PC-9 (cell line): ENCODE data around the gene WNT16. TPM values are rescaled to one million over a fixed set of nuclear protein-coding genes. Genes with fewer than 3 reads are reported as not detected.
A peak's percentile ranks its signal among the peaks of the same experiment; 100 is the strongest.

Source experiments
- BruUV-seq: library from RNA; stranded (reverse); fragments of 400-500 nt; replicated peaks from 2 replicates; lab custom pipeline; 2021; lab: Mats Ljungman, UMichigan
- CTCF ChIA-PET: fragments of 300-600 bp; sonication (Branson Sonifier 250); formaldehyde crosslinking; loops from one replicate; lab custom pipeline; 2022; ENCODE audit warnings: antibody characterized with exemption; lab: Charles Lee
- POLR2A ChIA-PET: fragments of 300-600 bp; sonication (Branson Sonifier 250); formaldehyde crosslinking; loops from one replicate; lab custom pipeline; 2022; ENCODE audit warnings: antibody characterized with exemption; ENCODE audit not compliant: unreplicated experiment; lab: Charles Lee
- DNase-seq, 2 experiments: peaks; one replicate each; pipeline versions ENCODE4 v3.0.0 to v3.0.0-alpha.2; 2015 to 2022; ENCODE audit warnings: mixed read lengths in 1 of 2
- H2AFZ ChIP-seq: fragments of 200-600 bp; sonication (generic); 2 replicates; pipeline ENCODE4 v1.8.1; 2017; ENCODE audit warnings: antibody characterized with exemption
- H3F3A ChIP-seq: fragments of 200-600 bp; sonication (generic); 2 replicates; pipeline ENCODE4 v1.8.1; 2017; ENCODE audit warnings: antibody characterized with exemption, mild to moderate bottlenecking, low read depth; ENCODE audit not compliant: insufficient read depth
- H3K27ac ChIP-seq: fragments of 200-600 bp; sonication (generic); 2 replicates; pipeline ENCODE4 v1.6.1; 2016; ENCODE audit warnings: mixed run types
- H3K27me3 ChIP-seq: fragments of 200-600 bp; sonication (generic); 2 replicates; pipeline ENCODE4 v1.6.1; 2016; ENCODE audit warnings: low read depth, mixed run types; ENCODE audit not compliant: insufficient read depth
- H3K36me3 ChIP-seq: fragments of 200-600 bp; sonication (generic); 2 replicates; pipeline ENCODE4 v1.6.1; 2016; ENCODE audit warnings: low read depth, mixed run types
- H3K4me1 ChIP-seq: fragments of 200-600 bp; sonication (generic); replicated peaks from 2 replicates; pipeline ENCODE4 v1.6.1; 2016; ENCODE audit warnings: mixed run types; ENCODE audit not compliant: insufficient read depth
- H3K4me2 ChIP-seq: fragments of 200-600 bp; sonication (generic); 2 replicates; pipeline ENCODE4 v1.6.1; 2017; ENCODE audit warnings: mixed run types
- H3K4me3 ChIP-seq: fragments of 200-600 bp; sonication (generic); 2 replicates; pipeline ENCODE4 v1.6.1; 2016; ENCODE audit warnings: mixed run types
- H3K79me2 ChIP-seq: fragments of 200-600 bp; sonication (generic); 2 replicates; pipeline ENCODE4 v1.6.1; 2017; ENCODE audit warnings: low read depth, mixed run types
- H3K9me2 ChIP-seq: fragments of 200-600 bp; sonication (generic); 2 replicates; pipeline ENCODE4 v1.8.1; 2017; ENCODE audit warnings: mild to moderate bottlenecking; ENCODE audit not compliant: insufficient read depth
- H3K9me3 ChIP-seq: fragments of 200-600 bp; sonication (generic); 2 replicates; pipeline ENCODE4 v1.8.1; 2016; ENCODE audit warnings: low read depth; ENCODE audit not compliant: insufficient read depth
- H4K20me1 ChIP-seq: fragments of 200-600 bp; sonication (generic); 2 replicates; pipeline ENCODE4 v1.8.1; 2017; ENCODE audit not compliant: insufficient read depth
- EZH2 ChIP-seq: fragments of 200-600 bp; sonication (generic); IDR thresholded peaks from 2 replicates; pipeline ENCODE4 v1.8.0; 2017; ENCODE audit warnings: antibody characterized with exemption, low read depth
- intact Hi-C: fragments of 100-400 bp; cut with micrococcal nuclease; formaldehyde crosslinking; loops from one replicate; pipeline ENCODE4 v1.10.0; 2022; ENCODE audit not compliant: unreplicated experiment
- total RNA-seq: library from RNA; stranded (reverse); gene quantifications from 2 replicates; pipeline ENCODE4 v1.2.3, GENCODE V29; 2021
- TF ChIP-seq, protein P1 (sequence below): fragments of 200-600 bp; sonication (generic); conservative IDR thresholded peaks from 2 replicates; pipeline ENCODE4 v1.6.1; 2017; ENCODE audit warnings: mixed run types, antibody characterized with exemption, mild to moderate bottlenecking, moderate library complexity

Gene WNT16
- total RNA-seq, 1 experiment from 2014 or later, result not detected

DNA sequence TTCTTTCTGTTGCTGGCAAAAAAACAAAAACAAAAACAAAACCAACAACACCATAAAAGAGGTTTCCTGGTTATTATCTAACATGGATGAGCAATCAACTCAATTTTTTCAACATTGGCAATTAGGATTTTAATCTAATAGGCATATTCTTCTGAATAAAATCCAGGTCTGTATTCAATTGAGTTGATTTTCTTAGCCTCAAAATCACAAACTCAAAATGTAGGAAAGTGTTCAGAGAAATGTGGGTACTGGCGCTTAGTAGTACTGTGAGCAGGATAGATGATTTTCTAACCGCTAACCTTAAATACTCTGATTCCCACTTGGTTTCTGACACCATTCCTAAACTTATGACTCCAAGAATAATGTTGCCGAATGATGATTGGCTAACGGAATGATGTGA lies 5.6 kb downstream of the WNT16 start:
- no TSS peak for BruUV-seq
- Histone ChIP-seq H3K4me3 (no peak overlapping the region), H3K27ac (no peak overlapping the region), H4K20me1 (no peaks in the 10 kb centered on the region), H3K4me2 (no peak overlapping the region), H3K4me1 (no peaks in the 10 kb centered on the region), H3K9me3 (no peaks in the 10 kb centered on the region), H3K79me2 (no peaks in the 10 kb centered on the region), H2AFZ (no peak overlapping the region), H3K36me3 (no peaks in the 10 kb centered on the region), H3F3A (no peaks in the 10 kb centered on the region), H3K27me3 (no peaks in the 10 kb centered on the region), H3K9me2 (no peaks in the 10 kb centered on the region)
- TF ChIP-seq, protein P1, sequence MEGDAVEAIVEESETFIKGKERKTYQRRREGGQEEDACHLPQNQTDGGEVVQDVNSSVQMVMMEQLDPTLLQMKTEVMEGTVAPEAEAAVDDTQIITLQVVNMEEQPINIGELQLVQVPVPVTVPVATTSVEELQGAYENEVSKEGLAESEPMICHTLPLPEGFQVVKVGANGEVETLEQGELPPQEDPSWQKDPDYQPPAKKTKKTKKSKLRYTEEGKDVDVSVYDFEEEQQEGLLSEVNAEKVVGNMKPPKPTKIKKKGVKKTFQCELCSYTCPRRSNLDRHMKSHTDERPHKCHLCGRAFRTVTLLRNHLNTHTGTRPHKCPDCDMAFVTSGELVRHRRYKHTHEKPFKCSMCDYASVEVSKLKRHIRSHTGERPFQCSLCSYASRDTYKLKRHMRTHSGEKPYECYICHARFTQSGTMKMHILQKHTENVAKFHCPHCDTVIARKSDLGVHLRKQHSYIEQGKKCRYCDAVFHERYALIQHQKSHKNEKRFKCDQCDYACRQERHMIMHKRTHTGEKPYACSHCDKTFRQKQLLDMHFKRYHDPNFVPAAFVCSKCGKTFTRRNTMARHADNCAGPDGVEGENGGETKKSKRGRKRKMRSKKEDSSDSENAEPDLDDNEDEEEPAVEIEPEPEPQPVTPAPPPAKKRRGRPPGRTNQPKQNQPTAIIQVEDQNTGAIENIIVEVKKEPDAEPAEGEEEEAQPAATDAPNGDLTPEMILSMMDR, result no peak
- no peak for TF ChIP-seq EZH2
- ChIA-PET CTCF (no interaction called here), POLR2A (no interaction called here)
- no peak for DNase-seq
- intact Hi-C loops, result loop anchor here (10.0 kb wide), 1 partner anchor 350 kb away; the partner anchor contains the start of gene CPED1

DNA sequence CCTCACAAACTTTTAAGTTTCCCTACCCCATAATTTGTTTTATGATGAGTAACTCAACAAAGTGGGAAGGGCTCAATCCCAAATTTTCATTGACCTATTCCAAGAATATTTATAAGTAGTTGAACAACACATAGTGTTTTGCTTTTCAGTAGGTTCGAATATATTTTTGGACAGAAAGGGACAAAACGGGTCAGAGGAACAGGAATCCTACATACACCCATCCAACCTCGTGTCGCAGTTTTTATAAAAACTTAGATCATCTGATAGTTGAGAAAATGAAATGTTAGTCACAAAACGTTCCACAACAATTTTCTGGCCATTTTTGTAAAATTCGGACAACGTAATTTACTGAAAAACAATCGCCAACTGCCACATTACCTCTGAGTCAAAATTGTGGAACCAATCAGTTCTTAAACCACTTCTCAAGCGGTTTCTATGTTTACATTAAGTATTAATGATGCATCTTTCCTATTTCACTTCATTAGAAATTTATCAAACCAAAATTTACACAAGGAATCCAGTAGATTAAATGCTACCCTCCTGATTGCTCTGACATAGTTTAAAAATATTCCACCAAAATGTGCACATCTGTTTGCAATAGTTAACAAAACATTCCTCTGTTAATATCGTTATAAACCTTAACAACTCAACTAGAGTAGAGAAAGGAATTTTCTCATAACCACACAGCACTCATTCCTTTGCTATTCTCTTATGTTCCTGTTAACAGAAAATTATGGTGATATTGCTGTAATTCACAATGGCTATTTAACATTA lies 6.3 kb downstream of the WNT16 start:
- ChIA-PET POLR2A (no interaction called here), CTCF (no interaction called here)
- Histone ChIP-seq H3K9me3 (no peaks in the 10 kb centered on the region), H3K27ac (no peak overlapping the region), H3K79me2 (no peaks in the 10 kb centered on the region), H3K27me3 (no peaks in the 10 kb centered on the region), H3K4me2 (no peak overlapping the region), H3K4me3 (no peak overlapping the region), H3K9me2 (no peaks in the 10 kb centered on the region), H3K36me3 (no peaks in the 10 kb centered on the region), H3K4me1 (no peaks in the 10 kb centered on the region), H4K20me1 (no peaks in the 10 kb centered on the region), H2AFZ (peak overlapping the region; percentile 20; the same call in 1 of the 2 replicates), H3F3A (no peaks in the 10 kb centered on the region)
- no TSS peak for BruUV-seq
- TF ChIP-seq, protein P1, result no peak
- DNase-seq, result no peak
- intact Hi-C loops, result loop anchor here (10.0 kb wide), 1 partner anchor 350 kb away; the partner anchor contains the start of gene CPED1

DNA sequence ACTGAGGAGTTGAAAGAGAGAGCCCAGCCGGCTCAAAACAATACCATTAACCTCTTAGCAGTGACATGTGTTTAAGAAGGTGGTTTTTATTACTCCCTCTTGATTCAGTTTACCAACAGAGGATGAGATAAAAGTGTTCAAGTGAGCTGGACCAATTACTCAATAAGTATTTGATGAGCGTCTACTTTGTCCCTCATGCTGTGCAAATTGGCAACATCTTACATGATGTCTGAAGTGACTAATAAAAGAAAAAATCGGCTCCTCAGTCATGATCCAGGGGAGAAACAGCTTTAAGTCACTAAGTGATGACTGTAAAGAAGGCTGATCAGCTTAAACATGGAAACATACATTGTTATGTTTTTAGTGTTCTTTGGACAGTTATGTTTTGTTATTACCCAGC lies 7.8 kb downstream of the WNT16 start:
- no peaks in the 10 kb centered on the region for H3K9me2 ChIP-seq
- H2AFZ ChIP-seq, result no peak overlapping the region
- H3F3A ChIP-seq, result no peaks in the 10 kb centered on the region
- TF ChIP-seq, protein P1, result no peak
- TF ChIP-seq EZH2, result no peak
- H4K20me1 ChIP-seq, result no peaks in the 10 kb centered on the region
- no peaks in the 10 kb centered on the region for H3K4me1 ChIP-seq
- intact Hi-C loops, result loop anchor here (10.0 kb wide), 1 partner anchor 352 kb away; the partner anchor contains the start of gene CPED1
- no peaks in the 10 kb centered on the region for H3K27me3 ChIP-seq
- no peak overlapping the region for H3K27ac ChIP-seq
- H3K79me2 ChIP-seq, result no peaks in the 10 kb centered on the region
- BruUV-seq, result no TSS peak
- no peak overlapping the region for H3K4me3 ChIP-seq
- H3K36me3 ChIP-seq, result no peaks in the 10 kb centered on the region
- DNase-seq, result no peak
- no peak overlapping the region for H3K4me2 ChIP-seq
- H3K9me3 ChIP-seq, result no peaks in the 10 kb centered on the region
- ChIA-PET POLR2A (interaction anchor here (0.6 kb wide), 1 partner anchor 18 kb away, joined by 3 read pairs; no protein-coding TSS in a partner anchor), CTCF (no interaction called here)
